IPS-NIHi7 (cell line): Measurements from ENCODE around the gene GABRA5.
"Not testable (repeated sequence)": the region's sequence is repeated elsewhere in the genome, so short reads cannot be mapped to it uniquely, and the experiment has no call there.

Source experiments
- DNase-seq: peaks from one replicate; pipeline ENCODE4 v3.0.0; 2012; ENCODE audit warnings: mixed read lengths; ENCODE audit errors: extremely low spot score

GABRA5 gene

DNA sequence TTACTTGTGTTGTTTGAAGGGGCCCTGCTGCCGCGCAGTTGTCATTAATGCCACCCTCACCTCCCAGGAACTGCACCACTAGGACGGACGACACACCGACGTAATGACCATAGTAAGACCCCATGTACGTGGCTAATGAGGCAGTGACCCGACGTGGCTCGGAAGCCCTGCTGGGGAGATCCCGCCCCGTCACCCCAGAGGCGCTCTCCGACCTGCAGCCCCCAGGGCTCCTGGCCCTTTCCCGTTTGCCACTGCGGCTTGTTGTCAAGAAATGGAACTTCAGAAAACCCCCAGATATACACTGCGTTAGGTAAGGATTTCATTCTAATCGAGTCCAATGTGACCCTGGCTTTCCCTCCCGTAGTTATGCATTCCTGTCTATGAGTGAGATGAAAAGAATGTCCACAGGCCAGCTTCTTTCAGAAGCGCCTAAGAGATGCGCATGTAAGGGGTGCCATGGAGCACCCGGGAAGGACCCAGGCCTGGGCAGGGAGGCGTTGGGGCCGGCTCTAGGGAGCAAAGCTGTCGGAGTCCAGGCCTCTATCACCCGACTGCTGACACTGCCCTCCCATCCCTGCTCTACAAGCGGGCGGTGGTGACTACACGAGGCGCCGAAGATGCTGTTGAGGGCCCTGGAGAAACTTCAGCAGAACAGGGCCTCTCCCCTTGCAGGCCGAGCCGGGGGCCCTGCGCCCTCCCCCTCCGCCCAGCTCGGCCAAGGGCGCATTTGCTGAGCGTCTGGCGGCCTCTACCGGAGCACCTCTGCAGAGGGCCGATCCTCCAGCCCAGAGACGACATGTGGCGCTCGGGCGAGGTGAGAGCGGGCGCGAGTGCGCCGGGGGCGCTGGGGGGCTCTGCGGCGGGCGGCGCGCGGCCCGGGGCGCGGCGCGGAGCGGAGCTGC, at the start of gene GABRA5:
GABRA5 (plus strand) TSS at position 765 of the 902 bp plus-strand sequence. CDS start 2,187 bp downstream, outside the sequence.
- DNase-seq = peak; percentile 85

GRCh38 chr15:26831191-26831590, 35.7 kb upstream of the GABRA5 start:
- DNase-seq = not testable (repeated sequence)

DNA sequence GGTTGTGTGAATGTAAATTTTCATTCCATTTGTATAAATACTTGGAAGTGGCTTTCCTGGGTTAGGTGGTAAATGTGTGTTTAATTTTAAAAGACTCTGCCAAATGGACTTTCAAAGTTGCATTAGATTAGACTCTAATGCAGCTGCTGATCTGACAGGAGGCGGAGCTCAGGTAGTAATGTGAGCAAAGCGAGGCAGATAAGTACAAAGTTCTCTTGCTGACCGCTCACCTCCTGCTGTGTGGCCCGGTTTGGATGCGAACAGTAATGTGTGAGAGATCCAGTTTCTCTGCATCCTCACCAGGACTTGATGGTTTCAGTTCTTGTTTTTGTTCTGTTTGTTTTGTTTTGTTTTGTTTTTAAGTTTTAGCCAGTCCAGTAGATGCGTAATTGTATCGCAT, 34.9 kb upstream of the GABRA5 start:
- no peak for DNase-seq

- peak; percentile 88 for DNase-seq
Measured at GRCh38 chr15:26838742-26839460, 28.0 kb upstream of the GABRA5 start.

DNA sequence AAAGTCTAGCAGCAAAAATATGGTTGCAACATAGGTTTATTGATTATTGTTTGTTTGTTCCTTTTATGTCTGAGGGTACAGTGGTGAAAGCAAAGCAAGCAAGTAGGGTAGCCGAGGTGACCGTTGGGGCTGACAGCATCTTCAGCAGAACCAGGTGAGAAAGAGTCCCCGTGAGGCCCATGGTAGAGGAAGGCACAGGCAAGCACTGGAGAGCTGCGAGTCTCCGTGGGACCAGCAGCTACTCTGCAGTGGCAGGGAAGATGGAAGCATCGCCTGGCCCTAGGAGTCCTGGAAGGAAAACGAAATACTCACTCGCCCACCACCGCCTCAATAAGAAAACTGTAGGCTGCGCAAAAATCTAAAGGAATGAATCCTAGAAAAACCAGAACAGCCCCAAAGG, 25.3 kb upstream of the GABRA5 start:
- peak; percentile 33 for DNase-seq

DNA sequence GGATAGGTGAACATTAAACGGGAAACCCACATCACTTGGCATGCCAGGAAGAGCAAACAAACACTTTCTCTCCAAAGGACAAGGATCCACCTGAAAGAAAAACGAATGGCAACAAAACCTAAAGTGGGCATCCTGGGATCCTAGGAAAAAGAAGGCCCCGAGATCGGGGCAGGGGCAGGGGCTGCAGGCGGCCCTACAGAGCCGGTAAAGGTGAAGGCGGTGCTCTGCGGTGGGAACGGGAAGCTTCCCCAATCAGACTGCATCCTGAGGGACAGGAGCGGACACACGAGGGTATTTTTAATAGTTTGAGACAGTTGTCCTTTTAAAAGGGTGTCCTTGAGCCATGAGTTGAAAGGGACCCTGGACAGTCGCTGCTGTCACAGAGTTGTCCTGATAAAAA, 24.9 kb upstream of the GABRA5 start:
- peak; percentile 26 for DNase-seq

- DNase-seq = peak; percentile 20
Measured at GRCh38 chr15:26842391-26842790, 24.5 kb upstream of the GABRA5 start.

- no peak for DNase-seq
Measured at GRCh38 chr15:26844901-26845300, 22.0 kb upstream of the GABRA5 start.

- no peak for DNase-seq
Measured at GRCh38 chr15:26848498-26848897, 18.4 kb upstream of the GABRA5 start.

DNA sequence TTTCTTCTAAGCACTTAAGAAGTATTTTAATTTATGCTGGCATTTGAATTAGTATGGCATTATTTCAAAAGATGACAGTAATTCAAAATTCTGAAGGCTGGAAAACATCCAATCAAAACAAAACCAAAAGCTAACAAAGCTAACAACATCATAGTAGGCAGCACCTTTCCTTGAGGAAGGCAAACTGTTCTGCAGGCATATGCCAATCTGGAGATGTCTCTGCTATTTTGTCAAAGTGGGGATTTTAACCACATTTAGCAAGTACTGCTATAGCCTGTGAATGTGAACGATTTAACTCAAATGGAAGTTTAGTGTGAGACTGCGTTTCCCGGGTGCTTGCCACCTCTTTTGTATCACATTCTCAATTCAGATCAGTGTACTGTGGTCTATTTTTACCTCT, 16.7 kb upstream of the GABRA5 start:
- no peak for DNase-seq

DNA sequence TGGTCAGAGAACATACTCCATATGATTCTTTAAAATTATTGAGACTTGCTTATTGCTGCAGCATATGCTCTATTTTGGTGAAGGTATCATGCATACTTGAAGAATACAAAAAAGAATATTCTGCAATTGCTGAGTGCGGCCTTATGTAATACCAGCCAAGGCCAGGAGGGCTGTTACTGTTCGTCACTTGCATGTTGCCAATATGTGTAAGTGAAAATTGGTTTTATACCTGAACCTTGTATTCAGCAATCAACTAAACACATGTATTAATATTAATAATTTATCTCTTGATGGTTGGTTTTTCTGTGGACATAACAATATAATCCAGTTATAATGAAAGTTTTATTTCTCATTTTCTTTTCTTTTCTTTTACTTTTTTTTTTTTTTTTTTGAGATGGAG, 13.9 kb upstream of the GABRA5 start:
- DNase-seq = no peak

DNA sequence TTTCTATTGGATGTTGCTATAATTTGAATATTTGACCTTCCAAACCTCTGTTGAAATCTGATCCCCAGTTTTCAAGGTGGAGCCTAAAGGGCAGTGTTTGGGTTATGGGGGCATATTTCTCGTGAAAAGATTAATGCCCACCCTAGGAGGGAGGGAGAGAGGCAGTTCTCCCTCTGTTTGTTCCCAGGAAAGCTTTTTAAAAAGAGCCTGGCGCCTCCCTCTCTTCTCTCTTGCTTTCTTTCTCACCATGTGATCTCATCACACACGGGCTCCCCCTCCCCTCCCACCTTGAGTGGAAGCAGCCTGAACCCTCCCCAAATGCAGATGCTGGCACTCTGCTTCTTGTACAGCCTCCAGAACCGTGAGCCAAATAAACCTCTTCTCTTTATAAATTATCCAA, 12.4 kb upstream of the GABRA5 start:
- DNase-seq = no peak

- peak; percentile 69 for DNase-seq
Measured at GRCh38 chr15:26864664-26865191, 2.1 kb upstream of the GABRA5 start.

DNA sequence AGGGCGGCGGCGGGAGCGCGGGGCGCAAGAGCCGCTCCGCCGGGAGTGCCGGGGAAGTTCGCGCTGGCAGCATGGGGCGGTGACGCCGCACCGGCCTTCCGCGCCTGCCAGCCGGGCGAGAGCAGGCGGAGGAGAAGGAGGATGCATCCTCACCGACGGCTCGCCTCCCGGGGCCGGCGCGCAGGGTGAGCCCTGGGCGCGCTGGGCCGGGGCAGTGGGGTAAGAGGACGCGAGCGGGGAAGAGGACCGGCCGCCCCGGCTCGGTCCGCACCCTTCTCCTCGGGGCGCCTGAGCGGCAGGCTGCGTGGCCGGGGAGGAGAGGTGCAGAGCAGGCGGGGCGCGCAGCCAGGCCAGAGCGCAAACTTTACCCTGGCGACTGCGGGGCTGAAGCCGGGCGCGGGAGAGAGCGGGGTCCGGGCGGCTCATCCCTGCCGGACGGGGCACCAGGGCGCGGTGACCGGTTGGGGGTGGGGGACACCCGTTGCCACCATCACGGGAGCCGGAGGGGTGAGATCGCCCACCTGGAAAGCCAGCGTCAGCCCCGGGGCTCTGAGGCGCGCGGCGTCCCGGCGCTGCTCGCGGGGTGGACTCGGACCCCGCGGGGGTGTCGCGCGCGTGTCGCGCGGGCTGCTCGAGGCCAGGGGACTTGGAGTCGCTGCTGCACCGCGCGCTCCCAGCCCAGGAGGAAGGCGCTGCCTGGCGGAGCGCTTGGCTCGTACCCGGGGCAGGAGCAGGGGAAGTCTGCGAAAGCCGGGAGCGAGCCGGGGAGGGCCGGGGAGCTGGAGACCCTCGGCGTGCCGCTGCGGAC, 542 bp downstream of the GABRA5 start:
- peak; percentile 43 for DNase-seq

DNA sequence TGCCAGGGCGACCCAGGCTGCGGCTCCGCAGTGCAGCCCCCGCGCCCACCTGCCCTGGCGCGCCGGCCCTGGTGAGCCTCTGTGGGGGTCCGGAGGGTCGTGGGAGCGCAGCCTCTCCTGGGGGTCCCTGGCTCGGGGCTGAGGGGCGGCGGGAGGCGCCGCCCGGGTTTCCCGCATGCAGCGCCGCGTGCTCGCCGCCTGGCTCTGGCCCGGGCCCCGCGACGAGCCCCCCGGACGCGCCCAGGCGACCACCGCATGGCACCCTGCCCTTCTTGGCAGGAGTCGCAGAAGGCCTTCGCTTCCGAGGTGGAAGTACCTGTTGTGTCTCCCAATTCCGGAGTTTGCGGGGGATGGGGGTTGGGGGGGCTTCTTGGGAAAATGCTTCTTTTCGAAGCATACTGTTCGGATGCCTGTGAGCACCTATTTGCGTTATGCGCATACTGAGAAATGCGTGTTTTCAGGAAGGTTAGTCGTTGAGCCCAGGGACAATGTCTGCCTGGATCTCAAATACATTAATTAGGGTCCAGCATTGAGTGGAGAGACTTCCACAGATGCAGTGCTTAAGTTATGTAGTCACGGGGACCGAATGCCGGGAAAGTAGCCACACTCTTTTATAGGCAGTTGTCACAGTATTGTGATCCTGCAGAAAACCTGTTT, 1.3 kb downstream of the GABRA5 start:
- no peak for DNase-seq

DNA sequence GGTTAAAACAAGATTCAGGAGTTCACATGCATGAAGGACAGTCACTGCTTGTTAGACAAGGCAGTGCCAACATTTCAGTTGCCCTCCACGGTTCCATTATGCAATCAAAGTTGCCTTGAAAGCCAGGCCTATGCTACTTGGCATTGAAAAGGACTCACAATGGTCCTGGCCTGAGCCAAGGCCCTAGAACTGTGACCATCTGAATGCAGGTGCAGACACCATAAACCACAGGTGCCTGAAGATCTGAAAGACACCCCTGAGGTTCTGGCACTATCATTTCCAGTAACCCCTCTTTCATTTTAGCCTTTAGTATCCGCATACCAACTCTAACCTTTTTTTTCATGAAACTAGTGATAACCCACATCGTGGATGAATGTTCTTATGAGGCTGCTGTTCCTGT, 2.8 kb downstream of the GABRA5 start:
- no peak for DNase-seq

DNA sequence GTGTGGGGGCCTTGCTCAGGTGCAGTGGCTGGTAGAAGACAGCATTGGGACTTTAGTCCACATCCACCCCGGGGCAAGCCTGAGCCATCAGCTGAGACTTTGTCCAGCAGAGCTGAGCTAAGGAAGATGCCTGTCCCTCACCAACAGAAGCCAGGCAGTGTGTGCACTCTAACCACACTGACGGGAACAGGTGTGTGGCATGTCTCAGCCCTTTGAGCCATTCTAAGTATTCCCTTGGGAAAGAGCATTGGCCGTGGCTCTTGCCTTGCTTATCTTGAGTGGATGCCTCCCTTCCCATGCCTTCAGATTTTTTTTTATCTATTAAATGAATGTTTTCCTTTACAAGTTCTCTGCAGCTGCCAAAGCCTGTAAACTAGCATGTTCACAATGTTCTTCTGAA, 3.5 kb downstream of the GABRA5 start:
- DNase-seq = no peak

- no peak for DNase-seq
Measured at GRCh38 chr15:26872206-26872605, 5.3 kb downstream of the GABRA5 start.

- DNase-seq = no peak
Measured at GRCh38 chr15:26873846-26874245, 7.0 kb downstream of the GABRA5 start.

DNA sequence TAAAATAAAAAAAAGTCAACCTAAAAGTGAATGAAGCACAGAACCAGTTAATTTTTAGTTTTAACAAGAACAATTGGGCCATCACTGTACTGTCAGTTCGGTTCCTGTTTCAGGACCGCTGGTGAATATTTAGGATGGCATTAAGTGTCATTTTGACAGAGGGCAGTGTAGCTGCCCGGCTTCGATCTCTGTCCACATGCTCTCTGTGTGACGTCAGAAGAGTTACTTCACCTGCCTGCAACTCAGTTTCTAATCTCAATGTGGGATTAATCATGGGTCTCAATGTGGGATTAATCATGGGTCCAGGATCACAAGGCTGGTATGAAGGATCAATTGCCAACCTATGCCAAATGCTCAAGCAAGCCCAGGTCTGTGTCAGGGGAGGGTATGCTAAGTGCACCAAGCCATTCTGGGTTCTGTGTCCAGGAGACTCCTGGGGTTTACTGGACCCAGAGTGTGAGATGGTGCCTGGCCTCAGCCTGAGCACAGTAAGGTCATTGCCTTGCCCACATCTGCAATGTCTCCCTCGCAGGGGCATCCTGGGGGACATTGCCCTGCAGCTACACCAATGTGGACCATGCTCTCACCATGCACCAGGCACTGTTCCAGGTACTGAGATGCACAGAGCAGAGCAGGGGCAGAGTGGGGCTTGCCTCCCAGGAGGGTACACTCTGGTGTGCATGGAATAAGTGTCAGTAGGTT, 8.1 kb downstream of the GABRA5 start:
- DNase-seq = no peak

- no peak for DNase-seq
Measured at GRCh38 chr15:26875476-26875850, 8.6 kb downstream of the GABRA5 start.
